Measurements from ENCODE around the gene FGFR3.
A peak's percentile ranks its signal among the peaks of the same experiment; 100 is the strongest.

The FGFR3 gene

DNA sequence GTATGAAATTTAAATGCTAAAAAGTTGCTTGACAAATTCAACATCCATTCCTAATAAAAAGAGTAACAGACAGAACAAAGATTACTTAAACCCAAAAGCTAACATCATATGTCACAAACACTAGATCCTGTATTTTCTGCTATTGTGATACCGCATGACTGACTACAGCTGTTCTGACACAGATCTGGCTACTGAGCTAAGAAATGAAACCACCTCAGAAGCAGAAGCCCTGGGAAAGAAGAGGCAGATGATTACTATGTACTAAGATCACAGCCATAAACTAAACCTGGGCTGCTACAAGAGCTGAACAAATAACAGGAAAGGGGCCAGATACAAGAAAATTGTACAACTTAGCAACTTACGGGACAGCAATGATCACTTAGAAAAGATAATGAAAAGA lies 53.5 kb downstream of the FGFR3 start:
- no peak for DNase-seq
- no peaks in the 10 kb centered on the region for H3K9me3 ChIP-seq
- no peaks in the 10 kb centered on the region for H3K4me1 ChIP-seq
- H3K4me3 ChIP-seq (ENCODE audit: low read depth, low read length) = no peak overlapping the region
- TF ChIP-seq, protein P1, sequence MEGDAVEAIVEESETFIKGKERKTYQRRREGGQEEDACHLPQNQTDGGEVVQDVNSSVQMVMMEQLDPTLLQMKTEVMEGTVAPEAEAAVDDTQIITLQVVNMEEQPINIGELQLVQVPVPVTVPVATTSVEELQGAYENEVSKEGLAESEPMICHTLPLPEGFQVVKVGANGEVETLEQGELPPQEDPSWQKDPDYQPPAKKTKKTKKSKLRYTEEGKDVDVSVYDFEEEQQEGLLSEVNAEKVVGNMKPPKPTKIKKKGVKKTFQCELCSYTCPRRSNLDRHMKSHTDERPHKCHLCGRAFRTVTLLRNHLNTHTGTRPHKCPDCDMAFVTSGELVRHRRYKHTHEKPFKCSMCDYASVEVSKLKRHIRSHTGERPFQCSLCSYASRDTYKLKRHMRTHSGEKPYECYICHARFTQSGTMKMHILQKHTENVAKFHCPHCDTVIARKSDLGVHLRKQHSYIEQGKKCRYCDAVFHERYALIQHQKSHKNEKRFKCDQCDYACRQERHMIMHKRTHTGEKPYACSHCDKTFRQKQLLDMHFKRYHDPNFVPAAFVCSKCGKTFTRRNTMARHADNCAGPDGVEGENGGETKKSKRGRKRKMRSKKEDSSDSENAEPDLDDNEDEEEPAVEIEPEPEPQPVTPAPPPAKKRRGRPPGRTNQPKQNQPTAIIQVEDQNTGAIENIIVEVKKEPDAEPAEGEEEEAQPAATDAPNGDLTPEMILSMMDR (IDR thresholded peaks at IDR 0.05; ENCODE audit: low read depth, low read length) = no peak
- H3K36me3 ChIP-seq = peaks cover 57% of the 10 kb centered on the region
- H3K27me3 ChIP-seq = no peaks in the 10 kb centered on the region

DNA sequence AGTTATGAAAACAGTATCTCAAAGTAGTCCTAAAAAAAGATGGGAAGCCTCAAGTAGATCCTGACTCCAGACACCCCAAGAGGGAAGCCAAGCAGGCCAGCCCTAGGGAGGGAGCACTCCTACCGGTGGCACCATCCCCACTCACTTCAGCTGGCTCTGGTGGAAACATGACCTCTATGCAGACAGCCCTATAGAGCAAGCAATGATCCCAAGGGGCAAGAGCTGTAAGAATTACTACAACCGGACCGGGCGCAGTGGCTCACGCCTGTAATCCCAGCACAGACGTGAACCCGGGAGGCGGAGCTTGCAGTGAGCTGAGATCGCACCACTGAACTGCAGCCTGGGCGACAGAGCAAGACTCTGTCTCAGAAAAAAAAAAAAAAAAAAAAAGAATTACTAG lies 57.2 kb downstream of the FGFR3 start:
- DNase-seq = no peak
- Histone ChIP-seq H3K9me3 (no peaks in the 10 kb centered on the region), H3K27me3 (no peaks in the 10 kb centered on the region), H3K36me3 (peaks cover 33% of the 10 kb centered on the region), H3K4me1 (no peaks in the 10 kb centered on the region), H3K4me3 (ENCODE audit: low read depth, low read length) (no peak overlapping the region)
- TF ChIP-seq, protein P1 (IDR thresholded peaks at IDR 0.05; ENCODE audit: low read depth, low read length) = no peak

DNA sequence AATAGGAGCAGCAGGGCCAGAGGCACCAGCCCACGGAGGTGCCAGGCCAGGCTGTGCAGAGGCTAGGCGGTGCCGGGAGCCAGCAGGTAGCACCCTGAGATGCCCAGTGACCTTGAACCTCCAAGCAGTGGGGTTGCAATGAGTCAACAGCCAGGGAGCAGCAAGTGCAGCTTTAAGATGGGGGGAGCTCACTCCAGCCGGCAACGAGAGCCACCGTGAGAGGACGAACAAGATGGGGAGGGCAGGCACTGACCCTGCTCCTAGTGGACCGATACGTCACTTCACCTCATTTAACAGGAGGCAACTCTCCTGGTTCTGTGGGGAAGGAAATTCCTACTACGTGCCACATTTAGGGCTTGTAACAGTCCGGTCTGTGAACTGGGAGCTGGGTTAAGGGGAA lies 58.1 kb downstream of the FGFR3 start:
- TF ChIP-seq, protein P1 (IDR thresholded peaks at IDR 0.05; ENCODE audit: low read depth, low read length) = no peak
- peaks cover 27% of the 10 kb centered on the region for H3K36me3 ChIP-seq
- H3K9me3 ChIP-seq = no peaks in the 10 kb centered on the region
- H3K4me3 ChIP-seq (ENCODE audit: low read depth, low read length) = no peak overlapping the region
- DNase-seq = no peak
- H3K27me3 ChIP-seq = no peaks in the 10 kb centered on the region
- H3K4me1 ChIP-seq = no peaks in the 10 kb centered on the region

DNA sequence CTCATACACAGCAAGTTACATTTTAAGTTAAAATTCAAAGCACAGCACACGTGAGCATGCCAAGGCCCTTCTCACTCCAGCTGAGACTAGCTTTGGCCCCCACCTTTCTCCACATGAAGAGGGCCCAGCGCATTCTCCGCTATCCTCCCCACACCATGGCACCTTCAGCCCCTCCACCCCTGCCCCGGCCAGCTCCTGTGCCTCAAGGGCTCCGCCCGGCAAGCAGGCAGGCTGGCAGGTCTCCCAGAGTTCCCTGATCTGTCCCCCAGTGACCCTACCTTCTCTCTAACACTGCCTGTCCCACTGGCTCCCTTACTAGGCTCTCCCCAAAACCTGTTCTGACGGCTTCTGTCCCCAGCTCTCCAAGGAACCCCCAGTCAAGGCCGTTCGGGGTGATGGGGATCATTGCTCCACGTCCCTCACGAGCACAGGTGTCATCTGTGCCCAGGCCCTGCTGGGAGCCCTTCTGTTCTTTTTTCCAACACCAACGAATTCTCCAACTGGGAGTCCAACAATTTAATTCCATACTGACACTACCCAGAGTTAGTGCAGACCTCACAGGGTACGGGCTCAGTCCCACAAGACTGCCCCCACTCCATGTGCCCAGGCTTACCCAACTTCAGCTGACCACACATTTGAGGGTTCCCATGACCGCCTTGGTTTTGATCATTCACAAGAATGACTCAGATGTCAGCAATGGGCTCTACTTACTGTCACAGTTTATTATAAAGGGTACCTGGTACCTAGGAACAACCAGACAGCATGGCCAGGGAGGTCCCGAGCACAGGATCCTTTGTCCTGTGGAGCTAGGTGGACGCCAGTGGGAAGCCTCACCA lies 58.7 kb downstream of the FGFR3 start:
- no peak for DNase-seq
- Histone ChIP-seq H3K36me3 (peaks cover 21% of the 10 kb centered on the region), H3K27me3 (no peaks in the 10 kb centered on the region), H3K4me3 (ENCODE audit: low read depth, low read length) (no peak overlapping the region), H3K9me3 (no peaks in the 10 kb centered on the region), H3K4me1 (no peaks in the 10 kb centered on the region)
- TF ChIP-seq, protein P1 (IDR thresholded peaks at IDR 0.05; ENCODE audit: low read depth, low read length) = no peak

DNA sequence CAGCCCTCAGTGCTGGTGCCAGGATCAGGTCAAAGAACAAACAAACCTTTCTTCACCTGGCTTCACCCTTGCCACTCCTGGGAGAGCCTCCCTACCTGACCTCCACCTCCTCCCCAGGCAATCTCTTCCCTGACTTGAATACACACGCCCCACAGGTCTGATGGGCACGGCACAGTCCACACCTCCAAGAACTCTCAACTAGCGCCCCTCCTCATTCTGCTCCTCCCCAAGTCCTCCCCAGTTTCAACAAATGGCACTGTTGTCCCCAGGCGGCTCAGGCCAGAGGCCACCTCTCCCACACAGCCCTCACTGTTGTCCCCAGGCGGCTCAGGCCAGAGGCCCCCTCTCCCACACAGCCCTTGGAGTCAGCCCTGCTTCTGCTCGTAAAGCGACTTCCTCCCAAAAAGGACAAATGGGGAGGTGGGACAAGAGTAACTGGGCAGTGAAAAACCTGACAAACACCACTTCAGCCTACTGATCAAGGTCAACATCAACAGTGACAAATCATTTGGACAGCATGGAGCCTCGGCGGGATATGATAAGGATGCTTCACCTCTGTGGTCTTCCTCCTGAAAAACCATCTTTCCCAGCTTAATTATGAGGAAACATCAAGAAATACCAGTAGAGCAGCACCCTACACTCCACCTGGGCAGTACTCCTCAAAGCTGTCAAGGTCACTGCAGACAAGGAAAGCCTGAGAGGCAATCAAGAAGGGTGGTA lies 60.0 kb downstream of the FGFR3 start:
- H3K4me1 ChIP-seq = peaks cover 3% of the 10 kb centered on the region; the same call in 1 of the 2 replicates
- no peak overlapping the region for H3K4me3 ChIP-seq (ENCODE audit: low read depth, low read length)
- no peaks in the 10 kb centered on the region for H3K27me3 ChIP-seq
- H3K9me3 ChIP-seq = no peaks in the 10 kb centered on the region
- H3K36me3 ChIP-seq = peaks cover 14% of the 10 kb centered on the region
- TF ChIP-seq, protein P1 (IDR thresholded peaks at IDR 0.05; ENCODE audit: low read depth, low read length) = no peak
- DNase-seq = no peak

DNA sequence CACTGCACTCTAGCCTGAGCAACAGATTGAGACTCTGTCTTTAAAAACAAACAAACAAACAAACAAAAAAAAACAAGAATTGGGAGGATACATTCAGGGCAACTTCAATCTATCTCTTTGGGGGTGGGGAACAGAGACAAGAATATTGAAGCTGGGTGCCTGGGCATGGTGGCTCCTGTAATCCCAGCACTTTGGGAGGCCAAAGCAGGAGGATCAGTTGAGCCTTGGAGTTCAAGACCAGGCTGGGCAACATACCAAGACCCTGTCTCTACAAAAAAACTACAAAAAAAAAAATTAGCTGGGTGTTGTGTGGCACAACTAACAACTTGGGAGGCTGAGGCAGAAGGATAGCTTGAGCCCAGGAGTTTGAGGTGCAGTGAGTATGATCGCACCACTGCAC lies 61.7 kb downstream of the FGFR3 start:
- Histone ChIP-seq H3K9me3 (no peaks in the 10 kb centered on the region), H3K4me3 (ENCODE audit: low read depth, low read length) (peak overlapping the region; percentile 86), H3K36me3 (peaks cover 11% of the 10 kb centered on the region), H3K27me3 (no peaks in the 10 kb centered on the region), H3K4me1 (peaks cover 3% of the 10 kb centered on the region; the same call in 1 of the 2 replicates)
- TF ChIP-seq, protein P1 (IDR thresholded peaks at IDR 0.05; ENCODE audit: low read depth, low read length) = no peak
- no peak for DNase-seq
